Bronchial epithelial cell (primary cell): Measurements from ENCODE around the gene WIPF1. TPM values are rescaled to one million over a fixed set of nuclear protein-coding genes. Genes with fewer than 3 reads are reported as not detected.

ENCODE experiments used
- DNase-seq: peaks from one replicate; pipeline ENCODE4 v3.0.0-alpha.2; 2010; ENCODE audit warnings: low read depth
- FAIRE-seq: peaks from 2 replicates; lab custom pipeline; 2011; peaks lifted over from hg19 to GRCh38; lab: Jason Lieb, UNC
- H3K27me3 ChIP-seq: 2 replicates; pipeline ENCODE4 v1.5.1; 2011; ENCODE audit warnings: low read length; ENCODE audit not compliant: control insufficient read depth, insufficient read depth
- H3K36me3 ChIP-seq: 2 replicates; pipeline ENCODE4 v1.5.1; 2011; ENCODE audit warnings: low read length; ENCODE audit not compliant: control insufficient read depth, insufficient read depth
- H3K4me3 ChIP-seq: 2 replicates; pipeline ENCODE4 v1.5.1; 2011; ENCODE audit warnings: mild to moderate bottlenecking, low read depth, low read length, control low read depth
- total RNA-seq: library from RNA; depleted of rRNA; stranded (reverse); fragments of >200 nt; gene quantifications from 2 replicates; pipeline ENCODE4 v1.2.1, GENCODE V29; 2014
- TF ChIP-seq, protein P1 (sequence below): IDR thresholded peaks from 2 replicates; pipeline ENCODE4 v1.5.1; 2011; ENCODE audit warnings: mild to moderate bottlenecking, moderate library complexity, low read length, control low read depth, inconsistent platforms; ENCODE audit not compliant: insufficient read depth, severe bottlenecking

Gene WIPF1
- total RNA-seq, 1 donor from 2014 or later, result 0.26 TPM

GRCh38 chr2:174607584-174607983 lies 10.0 kb upstream of the WIPF1 start:
- TF ChIP-seq, protein P1, sequence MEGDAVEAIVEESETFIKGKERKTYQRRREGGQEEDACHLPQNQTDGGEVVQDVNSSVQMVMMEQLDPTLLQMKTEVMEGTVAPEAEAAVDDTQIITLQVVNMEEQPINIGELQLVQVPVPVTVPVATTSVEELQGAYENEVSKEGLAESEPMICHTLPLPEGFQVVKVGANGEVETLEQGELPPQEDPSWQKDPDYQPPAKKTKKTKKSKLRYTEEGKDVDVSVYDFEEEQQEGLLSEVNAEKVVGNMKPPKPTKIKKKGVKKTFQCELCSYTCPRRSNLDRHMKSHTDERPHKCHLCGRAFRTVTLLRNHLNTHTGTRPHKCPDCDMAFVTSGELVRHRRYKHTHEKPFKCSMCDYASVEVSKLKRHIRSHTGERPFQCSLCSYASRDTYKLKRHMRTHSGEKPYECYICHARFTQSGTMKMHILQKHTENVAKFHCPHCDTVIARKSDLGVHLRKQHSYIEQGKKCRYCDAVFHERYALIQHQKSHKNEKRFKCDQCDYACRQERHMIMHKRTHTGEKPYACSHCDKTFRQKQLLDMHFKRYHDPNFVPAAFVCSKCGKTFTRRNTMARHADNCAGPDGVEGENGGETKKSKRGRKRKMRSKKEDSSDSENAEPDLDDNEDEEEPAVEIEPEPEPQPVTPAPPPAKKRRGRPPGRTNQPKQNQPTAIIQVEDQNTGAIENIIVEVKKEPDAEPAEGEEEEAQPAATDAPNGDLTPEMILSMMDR, result no peak
- Histone ChIP-seq H3K27me3 (no peaks in the 10 kb centered on the region), H3K36me3 (no peaks in the 10 kb centered on the region), H3K4me3 (no peak overlapping the region)
- FAIRE-seq (no peak), DNase-seq (no peak)

DNA sequence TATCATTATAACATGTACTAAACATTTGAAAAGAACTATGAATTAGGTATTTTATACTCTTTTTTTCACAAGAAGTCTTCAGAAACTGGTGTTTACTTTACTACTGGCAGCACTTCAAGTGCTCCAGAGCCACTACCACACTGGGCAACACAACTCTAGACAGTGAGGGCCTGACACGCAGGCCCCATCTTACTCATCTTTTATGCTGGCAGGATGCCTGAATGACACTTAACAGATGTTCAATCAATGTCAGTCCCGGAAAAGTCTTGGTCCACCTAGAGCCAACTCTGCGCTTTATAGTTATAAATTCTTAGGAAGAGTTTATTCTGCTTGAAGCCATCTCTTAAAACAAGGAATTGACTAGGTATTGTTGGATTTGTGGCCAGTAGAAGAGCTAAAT lies 8.7 kb upstream of the WIPF1 start:
- DNase-seq (peak; percentile 73), FAIRE-seq (no peak)
- no peaks in the 10 kb centered on the region for H3K36me3 ChIP-seq
- H3K4me3 ChIP-seq, result no peak overlapping the region
- H3K27me3 ChIP-seq, result no peaks in the 10 kb centered on the region
- TF ChIP-seq, protein P1, result no peak

- FAIRE-seq (no peak), DNase-seq (peak; percentile 46)
- no peak overlapping the region for H3K4me3 ChIP-seq
- no peaks in the 10 kb centered on the region for H3K27me3 ChIP-seq
- H3K36me3 ChIP-seq, result no peaks in the 10 kb centered on the region
- TF ChIP-seq, protein P1, result peak; percentile 34
Measured at GRCh38 chr2:174605687-174606086, 8.1 kb upstream of the WIPF1 start.

DNA sequence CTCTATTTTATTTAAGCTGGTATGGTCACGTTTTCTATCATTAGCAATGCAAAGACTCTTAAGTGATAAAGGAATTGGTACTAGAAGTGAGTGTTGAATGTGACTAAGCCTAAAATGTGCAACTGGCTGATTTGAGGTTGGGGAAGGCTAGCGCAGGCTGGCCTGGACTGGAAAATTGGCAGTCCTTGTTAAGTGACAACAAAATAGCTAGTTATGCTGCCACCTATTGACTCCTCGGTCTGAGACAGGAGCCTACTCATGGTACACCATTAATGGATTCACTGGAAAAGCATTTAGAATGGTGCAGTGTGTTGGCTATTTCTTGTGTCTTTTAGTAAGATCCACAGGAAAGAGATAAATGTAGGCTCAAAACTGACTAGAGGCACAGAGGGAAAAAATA lies 5.7 kb upstream of the WIPF1 start:
- TF ChIP-seq, protein P1, result peak; percentile 64
- FAIRE-seq (no peak), DNase-seq (peak; percentile 83)
- Histone ChIP-seq H3K27me3 (no peaks in the 10 kb centered on the region), H3K4me3 (no peak overlapping the region), H3K36me3 (no peaks in the 10 kb centered on the region)

DNA sequence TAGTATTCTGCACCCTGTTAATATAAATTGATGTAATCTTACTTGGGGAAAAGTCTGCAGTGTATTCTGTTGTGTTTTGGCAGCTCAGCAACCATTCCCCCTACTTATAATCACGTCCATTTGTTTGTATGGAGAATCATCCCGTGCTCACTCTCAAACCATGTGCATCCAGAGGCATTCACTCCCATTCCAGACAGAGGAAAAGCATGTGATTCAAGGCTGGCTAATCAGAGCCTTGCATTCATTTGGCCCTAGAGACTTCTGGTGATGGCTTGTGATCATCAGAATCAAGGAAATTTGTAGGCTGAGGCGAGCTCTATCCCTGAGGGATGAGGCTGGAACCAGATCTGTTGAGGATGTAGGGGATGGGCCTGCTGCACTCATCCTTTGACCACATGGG lies 5.1 kb upstream of the WIPF1 start:
- no peaks in the 10 kb centered on the region for H3K27me3 ChIP-seq
- DNase-seq (no peak), FAIRE-seq (no peak)
- H3K36me3 ChIP-seq, result no peaks in the 10 kb centered on the region
- no peak overlapping the region for H3K4me3 ChIP-seq
- TF ChIP-seq, protein P1, result no peak

- DNase-seq, result no peak
- TF ChIP-seq, protein P1, result no peak
- Histone ChIP-seq H3K36me3 (no peaks in the 10 kb centered on the region), H3K27me3 (no peaks in the 10 kb centered on the region), H3K4me3 (no peak overlapping the region)
- FAIRE-seq, result no peak
Measured at GRCh38 chr2:174600349-174600748, 2.7 kb upstream of the WIPF1 start.
